BLaER1 treated with 17β-estradiol and CSF1 and Interleukin-3, amounts not matched to agents 10 nM and 100 nM (cell line): ENCODE data around the gene ARHGAP26.

Experiments
- H3K27ac ChIP-seq, 11 experiments: shearing (Covaris generic); formaldehyde crosslinking; 2 replicates each; pipeline ENCODE4 v1.8.1; 2022
- H3K27me3 ChIP-seq, 11 experiments: shearing (Covaris generic); formaldehyde crosslinking; 2 replicates each; pipeline ENCODE4 v1.8.1; 2022
- H3K36me3 ChIP-seq, 11 experiments: shearing (Covaris generic); formaldehyde crosslinking; 2 replicates each; pipeline ENCODE4 v1.8.1; 2022
- H3K4me1 ChIP-seq, 10 experiments: shearing (Covaris generic); formaldehyde crosslinking; 2 replicates each; pipeline ENCODE4 v1.8.1; 2022
- H3K4me2 ChIP-seq, 11 experiments: shearing (Covaris generic); formaldehyde crosslinking; 2 replicates each; pipeline ENCODE4 v1.8.1; 2022
- H3K4me3 ChIP-seq, 10 experiments: shearing (Covaris generic); formaldehyde crosslinking; 2 replicates each; pipeline ENCODE4 v1.8.1; 2022
- H3K9ac ChIP-seq, 11 experiments: shearing (Covaris generic); formaldehyde crosslinking; 2 replicates each; pipeline ENCODE4 v1.8.1; 2022
- H3K9me3 ChIP-seq, 11 experiments: shearing (Covaris generic); formaldehyde crosslinking; replicated peaks in 1 of 11; 2 replicates each; pipeline ENCODE4 v1.8.1; 2022
- H4K20me1 ChIP-seq, 11 experiments: shearing (Covaris generic); formaldehyde crosslinking; 2 replicates each; pipeline ENCODE4 v1.8.1; 2022
- Cebpa-rat ChIP-seq, 11 experiments: shearing (Covaris generic); IDR thresholded peaks; 2 replicates each; pipeline ENCODE4 v1.8.1; 2022

The ARHGAP26 gene

DNA sequence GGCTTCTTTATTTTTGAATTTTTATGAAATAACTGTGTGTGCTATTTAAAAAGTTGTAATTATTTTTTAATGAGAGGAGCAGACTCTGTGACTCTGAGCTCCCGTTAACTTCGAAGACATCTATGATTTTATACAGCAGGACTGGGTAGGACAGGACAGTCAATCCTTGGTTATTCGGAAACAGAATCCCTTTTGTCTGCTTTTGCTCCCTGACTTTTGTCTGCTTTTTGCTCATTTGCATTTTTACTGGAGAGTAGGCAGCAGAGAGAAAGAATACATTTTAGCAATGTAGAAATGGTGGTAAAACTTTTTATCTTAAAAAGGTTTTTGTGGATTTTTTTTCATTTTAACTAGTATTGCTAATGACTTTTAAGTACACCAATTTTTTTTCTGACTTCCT lies 303.6 kb downstream of the ARHGAP26 start:
- Histone ChIP-seq H3K36me3 (peaks cover 17 to 96% (median 38%) of the 10 kb centered on the region in 11 experiments; a peak in 21 of 22 replicates), H3K4me2 (no peak overlapping the region), H3K4me1 (peaks cover 0 to 4% (median 2%) of the 10 kb centered on the region in 10 experiments; a peak in 15 of 20 replicates), H3K9ac (no peak overlapping the region), H3K27me3 (no peaks in the 10 kb centered on the region), H3K4me3 (no peak overlapping the region), H4K20me1 (no peaks in the 10 kb centered on the region), H3K27ac (no peak overlapping the region), H3K9me3 (peaks cover 16 to 36% (median 29%) of the 10 kb centered on the region in 11 experiments)
- TF ChIP-seq Cebpa-rat (IDR thresholded peaks at IDR 0.05) = no peak

DNA sequence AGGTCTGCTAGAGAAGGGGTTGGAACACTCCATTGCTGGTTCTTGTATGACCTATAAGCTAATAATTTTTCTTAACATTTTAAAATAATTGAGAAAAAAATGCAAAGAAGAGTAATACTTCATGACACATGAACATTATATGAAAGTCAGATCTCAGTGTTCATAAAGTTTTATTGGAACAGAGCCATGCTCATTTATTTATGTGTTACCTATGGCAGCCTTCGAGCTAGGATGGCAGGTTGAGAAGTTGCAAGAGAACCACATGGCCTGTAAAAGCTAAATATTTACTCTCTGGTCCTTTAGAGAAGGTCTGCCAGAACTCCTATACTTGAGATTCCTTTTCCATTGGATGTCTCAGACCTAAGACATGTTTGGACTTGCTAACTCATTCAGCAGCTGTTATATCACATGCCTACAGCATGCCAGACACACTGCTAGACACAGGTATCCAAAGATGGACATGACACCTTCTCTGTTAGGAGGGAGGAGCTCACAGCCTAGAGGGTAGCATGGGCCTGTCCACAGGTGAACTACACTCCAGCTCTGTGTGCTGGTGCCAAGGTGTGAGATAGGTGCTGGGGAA lies 304.3 kb downstream of the ARHGAP26 start:
- no peak overlapping the region for H3K9ac ChIP-seq
- no peak for TF ChIP-seq Cebpa-rat (IDR thresholded peaks at IDR 0.05)
- H3K4me2 ChIP-seq = no peak overlapping the region
- H4K20me1 ChIP-seq = no peaks in the 10 kb centered on the region
- peaks cover 16 to 30% (median 26%) of the 10 kb centered on the region in 11 experiments for H3K9me3 ChIP-seq
- H3K27me3 ChIP-seq = no peaks in the 10 kb centered on the region
- H3K4me3 ChIP-seq = no peak overlapping the region
- H3K36me3 ChIP-seq = peaks cover 17 to 96% (median 31%) of the 10 kb centered on the region in 11 experiments; a peak in 21 of 22 replicates
- H3K27ac ChIP-seq = no peak overlapping the region
- H3K4me1 ChIP-seq = no peaks in the 10 kb centered on the region

DNA sequence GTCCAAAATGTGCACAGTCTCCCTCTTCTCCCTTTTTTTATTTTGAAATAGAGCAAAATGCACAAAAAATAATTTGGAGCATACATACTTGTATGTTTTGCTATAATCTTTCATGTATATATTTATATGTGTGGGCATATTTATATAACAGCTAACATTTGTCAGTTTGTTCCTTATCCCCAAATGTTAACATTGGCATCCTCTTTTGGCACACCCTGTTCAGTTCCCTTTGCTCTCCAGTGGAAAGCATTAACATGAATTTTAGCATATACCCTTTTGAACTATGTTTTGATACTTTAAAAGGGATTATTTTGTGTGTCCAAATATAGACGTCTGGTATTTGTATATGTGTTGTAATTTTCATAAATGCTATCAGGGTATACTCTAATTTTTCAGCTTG lies 306.2 kb downstream of the ARHGAP26 start:
- no peak overlapping the region for H3K4me3 ChIP-seq
- H3K27me3 ChIP-seq = no peaks in the 10 kb centered on the region
- peaks cover 6 to 96% (median 12%) of the 10 kb centered on the region in 11 experiments; a peak in 17 of 22 replicates for H3K36me3 ChIP-seq
- no peak overlapping the region for H3K4me2 ChIP-seq
- no peak overlapping the region for H3K9ac ChIP-seq
- H3K4me1 ChIP-seq = no peaks in the 10 kb centered on the region
- TF ChIP-seq Cebpa-rat (IDR thresholded peaks at IDR 0.05) = no peak
- H3K9me3 ChIP-seq = peaks cover 4 to 11% (median 10%) of the 10 kb centered on the region in 11 experiments; a peak in 20 of 22 replicates
- H3K27ac ChIP-seq = no peak overlapping the region
- H4K20me1 ChIP-seq = no peaks in the 10 kb centered on the region

DNA sequence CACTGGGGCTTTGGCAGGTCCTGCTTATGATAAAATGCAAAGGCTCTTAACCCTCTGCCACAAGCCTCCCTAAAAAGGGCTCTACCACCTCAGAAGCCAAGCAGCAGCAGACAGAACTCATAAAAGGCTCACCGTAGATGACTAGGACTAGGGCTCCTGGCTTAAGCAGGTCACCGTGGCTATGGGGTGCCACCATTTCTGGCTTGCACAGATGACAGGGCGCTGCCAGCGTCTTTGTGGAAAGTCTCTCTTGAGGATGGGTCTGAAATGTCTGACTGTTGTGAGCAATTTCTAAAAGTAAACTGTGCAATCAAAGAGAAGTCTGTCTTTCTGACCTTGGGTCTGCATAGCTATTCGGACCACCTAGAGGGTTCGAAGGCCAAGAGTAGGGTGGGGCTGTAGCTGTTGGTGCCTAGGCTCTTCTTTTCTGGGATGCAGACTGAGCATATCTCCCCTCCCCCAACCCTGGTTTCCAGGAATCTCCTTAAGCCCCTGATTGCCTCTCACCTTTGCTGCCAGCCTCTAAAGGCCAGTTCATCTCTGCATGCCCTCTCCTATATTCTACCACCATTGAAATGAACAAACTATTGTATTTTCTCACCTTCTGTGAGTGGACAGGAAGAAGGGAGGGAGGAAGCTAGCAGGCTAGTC lies 307.4 kb downstream of the ARHGAP26 start:
- TF ChIP-seq Cebpa-rat (IDR thresholded peaks at IDR 0.05) = no peak
- H3K4me3 ChIP-seq = no peak overlapping the region

DNA sequence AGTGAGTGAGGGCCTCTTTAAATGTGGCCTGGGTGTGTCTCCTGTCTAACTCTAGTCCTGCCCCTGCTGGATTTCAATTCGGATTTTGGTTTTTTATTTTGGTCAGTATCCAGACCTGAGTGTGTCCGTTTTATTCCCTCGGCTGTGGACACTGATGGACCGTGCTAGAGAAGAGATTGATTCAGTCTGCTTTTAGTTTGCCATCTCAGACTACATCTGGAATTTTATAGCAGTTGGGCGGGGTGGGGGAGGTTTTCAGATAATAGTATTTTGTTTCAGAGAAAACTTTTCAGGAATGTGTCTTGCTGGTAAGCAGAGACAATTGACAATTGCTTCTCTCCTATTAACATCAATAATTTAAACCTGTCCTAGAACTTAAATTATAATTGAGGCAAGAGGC lies 308.1 kb downstream of the ARHGAP26 start:
- TF ChIP-seq Cebpa-rat (IDR thresholded peaks at IDR 0.05) = no peak
- no peaks in the 10 kb centered on the region for H4K20me1 ChIP-seq
- no peaks in the 10 kb centered on the region for H3K9me3 ChIP-seq
- no peak overlapping the region for H3K4me3 ChIP-seq
- H3K9ac ChIP-seq = no peak overlapping the region
- no peak overlapping the region for H3K27ac ChIP-seq
- no peaks in the 10 kb centered on the region for H3K4me1 ChIP-seq
- H3K4me2 ChIP-seq = no peak overlapping the region
- H3K27me3 ChIP-seq = no peaks in the 10 kb centered on the region
- peaks cover 0 to 97% (median 3%) of the 10 kb centered on the region in 11 experiments; a peak in 10 of 22 replicates for H3K36me3 ChIP-seq

More for the DNA sequence above, 307.4 kb downstream of the ARHGAP26 start:
- no peaks in the 10 kb centered on the region for H4K20me1 ChIP-seq
- no peak overlapping the region for H3K4me2 ChIP-seq
- H3K36me3 ChIP-seq = peaks cover 0 to 96% (median 3%) of the 10 kb centered on the region in 11 experiments; a peak in 10 of 22 replicates
- H3K4me1 ChIP-seq = no peaks in the 10 kb centered on the region
- no peaks in the 10 kb centered on the region; a peak in 1 of 22 replicates for H3K9me3 ChIP-seq
- no peak overlapping the region for H3K27ac ChIP-seq
- no peak overlapping the region for H3K9ac ChIP-seq
- no peaks in the 10 kb centered on the region for H3K27me3 ChIP-seq

DNA sequence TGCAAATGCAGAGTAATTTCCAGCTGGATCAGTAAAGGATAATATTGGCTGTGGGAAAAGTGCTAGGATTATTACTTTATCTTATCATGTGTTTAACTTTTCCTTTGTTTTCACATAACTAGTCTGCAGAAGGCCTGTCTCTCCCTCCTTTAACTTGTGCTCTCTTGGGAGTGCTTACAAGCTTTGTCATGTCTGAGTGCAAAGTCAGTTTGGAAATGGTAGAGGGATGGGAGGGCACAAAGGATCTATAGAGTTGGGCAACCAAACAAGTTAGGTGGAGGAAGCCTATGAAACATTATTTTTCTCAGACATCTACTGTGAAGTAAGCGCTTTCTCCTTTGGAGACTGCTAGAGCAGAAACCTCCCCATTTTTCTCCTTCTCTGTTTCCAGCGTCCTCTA lies 308.8 kb downstream of the ARHGAP26 start:
- H3K36me3 ChIP-seq = peaks cover 0 to 97% (median 4%) of the 10 kb centered on the region in 11 experiments; a peak in 10 of 22 replicates
- H3K4me2 ChIP-seq = no peak overlapping the region
- H3K4me3 ChIP-seq = no peak overlapping the region
- no peaks in the 10 kb centered on the region for H3K9me3 ChIP-seq
- H3K27ac ChIP-seq = no peak overlapping the region
- no peak for TF ChIP-seq Cebpa-rat (IDR thresholded peaks at IDR 0.05)
- H3K9ac ChIP-seq = no peak overlapping the region
- no peaks in the 10 kb centered on the region; a peak in 1 of 22 replicates for H4K20me1 ChIP-seq
- H3K27me3 ChIP-seq = no peaks in the 10 kb centered on the region
- no peaks in the 10 kb centered on the region for H3K4me1 ChIP-seq

DNA sequence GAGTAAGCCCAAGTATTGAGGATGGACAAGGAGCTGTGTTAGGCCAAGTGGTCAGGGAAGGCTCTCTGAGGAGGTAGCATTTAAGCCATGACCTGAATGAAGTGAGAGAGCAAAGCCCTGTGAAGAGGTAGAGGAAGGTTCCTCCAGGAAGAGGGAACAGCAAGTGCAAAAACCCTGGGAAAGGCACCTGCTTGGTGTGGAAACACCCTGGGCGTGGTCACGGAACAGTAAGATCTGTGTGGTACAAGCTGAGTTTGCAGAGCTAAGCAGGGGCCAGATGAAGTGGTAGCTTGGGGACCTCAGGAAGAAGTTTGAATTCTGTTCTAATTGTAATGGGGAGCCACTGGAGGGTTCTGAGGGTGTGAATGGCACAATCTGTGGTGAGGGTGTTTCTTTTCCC lies 310.2 kb downstream of the ARHGAP26 start:
- Histone ChIP-seq H3K36me3 (peaks cover 0 to 99% (median 10%) of the 10 kb centered on the region in 11 experiments; a peak in 12 of 22 replicates), H3K4me1 (no peaks in the 10 kb centered on the region), H4K20me1 (no peaks in the 10 kb centered on the region; a peak in 2 of 22 replicates), H3K4me3 (no peak overlapping the region), H3K4me2 (no peak overlapping the region), H3K27ac (no peak overlapping the region), H3K9me3 (peaks cover 0 to 6% (median 0%) of the 10 kb centered on the region in 11 experiments; a peak in 1 of 22 replicates), H3K27me3 (no peaks in the 10 kb centered on the region), H3K9ac (no peak overlapping the region)
- TF ChIP-seq Cebpa-rat (IDR thresholded peaks at IDR 0.05) = no peak

DNA sequence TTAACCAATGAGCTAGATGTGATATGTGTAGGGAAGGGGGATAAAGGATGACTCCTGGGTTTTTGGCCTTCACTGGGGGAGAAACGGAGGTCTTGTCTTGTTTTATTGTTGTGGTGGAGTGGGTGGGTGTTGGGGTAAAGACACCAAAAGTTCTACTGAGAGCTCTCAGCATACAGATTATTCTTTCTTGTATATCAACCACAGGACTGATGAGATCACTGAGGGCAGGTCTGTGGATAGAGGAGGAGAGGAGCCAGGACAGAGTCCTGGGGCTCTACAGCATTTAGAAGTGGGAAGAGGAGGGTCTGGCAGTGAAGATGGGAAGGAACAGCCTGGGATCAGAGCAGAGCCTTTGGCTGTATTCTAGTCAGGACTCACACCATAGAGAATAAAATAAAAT lies 310.8 kb downstream of the ARHGAP26 start:
- peaks cover 0 to 6% (median 0%) of the 10 kb centered on the region in 11 experiments; a peak in 1 of 22 replicates for H3K9me3 ChIP-seq
- H4K20me1 ChIP-seq = no peaks in the 10 kb centered on the region; a peak in 2 of 22 replicates
- peaks cover 0 to 99% (median 10%) of the 10 kb centered on the region in 11 experiments; a peak in 12 of 22 replicates for H3K36me3 ChIP-seq
- no peak for TF ChIP-seq Cebpa-rat (IDR thresholded peaks at IDR 0.05)
- no peaks in the 10 kb centered on the region for H3K27me3 ChIP-seq
- no peak overlapping the region for H3K9ac ChIP-seq
- H3K4me3 ChIP-seq = no peak overlapping the region
- H3K27ac ChIP-seq = no peak overlapping the region
- H3K4me1 ChIP-seq = no peaks in the 10 kb centered on the region
- no peak overlapping the region for H3K4me2 ChIP-seq

DNA sequence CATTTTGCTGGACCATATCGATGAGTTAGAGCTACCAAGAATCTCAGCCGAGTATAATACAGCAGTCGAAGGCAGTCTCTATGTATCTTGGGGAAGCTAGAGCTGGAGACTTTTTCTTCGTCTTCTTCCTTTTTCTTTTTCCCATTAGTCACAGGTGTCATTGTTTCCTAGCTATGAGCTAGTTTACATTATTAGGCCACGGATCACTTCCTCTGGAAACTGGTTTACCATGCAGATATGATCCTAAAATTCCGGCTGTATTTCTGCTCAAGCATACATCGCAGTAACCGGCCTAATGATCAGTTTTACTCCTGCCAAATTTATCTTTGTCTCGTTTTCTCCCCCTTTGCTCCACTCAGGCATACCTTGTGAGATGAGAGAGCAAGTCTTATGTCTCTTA lies 312.8 kb downstream of the ARHGAP26 start:
- H3K4me2 ChIP-seq = 0 out of 22 replicates have a peak overlapping the region, but pooled peaks of 1 of the 11 experiments have one; percentile 5
- peaks cover 0 to 99% (median 10%) of the 10 kb centered on the region in 11 experiments; a peak in 12 of 22 replicates for H3K36me3 ChIP-seq
- peaks cover 0 to 6% (median 0%) of the 10 kb centered on the region in 11 experiments; a peak in 1 of 22 replicates for H3K9me3 ChIP-seq
- TF ChIP-seq Cebpa-rat (IDR thresholded peaks at IDR 0.05) = no peak
- no peaks in the 10 kb centered on the region for H3K4me1 ChIP-seq
- H3K27ac ChIP-seq = no peak overlapping the region
- no peaks in the 10 kb centered on the region for H3K27me3 ChIP-seq
- H4K20me1 ChIP-seq = peaks cover 0 to 6% (median 0%) of the 10 kb centered on the region in 11 experiments; a peak in 3 of 22 replicates
- no peak overlapping the region for H3K4me3 ChIP-seq
- H3K9ac ChIP-seq = no peak overlapping the region
